Measurements from ENCODE around the gene ATP6V0C. TPM values are rescaled to one million over a fixed set of nuclear protein-coding genes. Genes with fewer than 3 reads are reported as not detected.
A peak's percentile ranks its signal among the peaks of the same experiment; 100 is the strongest.

ATP6V0C gene
- total and polyA plus RNA-seq, 2 of the 13 experiments (the other 11 are each of a cell fraction or from before 2014, with no cell fraction given): 10.4 to 20.1 TPM

GRCh38 chr16:2527071-2527783 lies 13.5 kb downstream of the ATP6V0C start (continued):
- TF ChIP-seq KAT2B (IDR thresholded peaks at IDR 0.05; ENCODE audit: borderline replicate concordance, low read depth, low read length) (no peak), ZNF660 (CRISPR knock-in tag; IDR thresholded peaks at IDR 0.05; ENCODE audit: borderline replicate concordance, low read depth) (no peak), BCLAF1 (IDR thresholded peaks at IDR 0.05) (no peak), ZNF383 (CRISPR knock-in tag; IDR thresholded peaks at IDR 0.05; ENCODE audit: borderline replicate concordance) (no peak), TMF1 (CRISPR knock-in tag; IDR thresholded peaks at IDR 0.05; ENCODE audit: low read depth) (no peak), RBM39 (IDR thresholded peaks at IDR 0.05; ENCODE audit: low read depth, low read length, poor library complexity, severe bottlenecking) (no peak), PHF8 (CRISPR knock-in tag; IDR thresholded peaks at IDR 0.05) (no peak), PRDM10 (CRISPR knock-in tag; IDR thresholded peaks at IDR 0.05; ENCODE audit: low read depth) (no peak), ZZZ3 (CRISPR knock-in tag; IDR thresholded peaks at IDR 0.05; ENCODE audit: borderline replicate concordance) (no peak), PPARG (CRISPR knock-in tag; conservative IDR thresholded peaks at IDR 0.05) (no peak), ZKSCAN8 (CRISPR knock-in tag; IDR thresholded peaks at IDR 0.05; ENCODE audit: borderline replicate concordance) (no peak), RBFOX2 (IDR thresholded peaks at IDR 0.05; ENCODE audit: low read depth, low read length) (peak; percentile 51; the same call in 1 of the 2 replicates), ZNF672 (CRISPR knock-in tag; IDR thresholded peaks at IDR 0.05) (no peak), SOX5 (CRISPR knock-in tag; IDR thresholded peaks at IDR 0.05; ENCODE audit: borderline replicate concordance) (no peak), STAG1 (CRISPR knock-in tag; IDR thresholded peaks at IDR 0.05) (no peak), ZNF709 (CRISPR knock-in tag; IDR thresholded peaks at IDR 0.05) (no peak), ZHX1 (CRISPR knock-in tag; IDR thresholded peaks at IDR 0.05; ENCODE audit: low read depth) (0 out of 2 replicates have a peak, but pooled peaks have one; percentile 41), MAZ (IDR thresholded peaks at IDR 0.05; ENCODE audit: borderline replicate concordance, low read depth, low read length) (no peak), MAZ (CRISPR knock-in tag; IDR thresholded peaks at IDR 0.05; ENCODE audit: low read depth) (no peak), GATAD2A (CRISPR knock-in tag; IDR thresholded peaks at IDR 0.05) (no peak), ZNF576 (CRISPR knock-in tag; IDR thresholded peaks at IDR 0.05) (no peak)
